ENCODE measurements around the gene CHPT1.
"Not testable (repeated sequence)": the region's sequence is repeated elsewhere in the genome, so short reads cannot be mapped to it uniquely, and the experiment has no call there.

The CHPT1 gene

GRCh38 chr12:101729842-101730241, 32.4 kb downstream of the CHPT1 start:
- no peak for DNase-seq

DNA sequence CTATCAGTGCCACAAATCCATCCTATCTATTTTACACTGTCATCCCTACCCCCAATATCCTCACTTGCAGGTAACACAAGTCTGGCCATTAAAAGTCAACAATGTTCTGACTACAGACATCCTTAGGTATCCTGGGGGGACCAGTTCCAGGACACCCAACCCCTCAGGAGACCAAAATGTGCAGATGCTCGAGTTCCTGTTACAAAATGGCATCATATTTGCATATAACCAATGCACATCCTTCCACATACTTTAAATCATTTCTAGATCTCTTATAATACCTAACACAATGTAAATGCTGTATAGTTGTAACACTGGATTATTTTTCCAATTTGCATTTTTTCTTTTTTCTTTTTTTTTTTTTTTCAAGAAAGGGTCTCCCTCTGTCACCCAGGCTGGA, 34.9 kb downstream of the CHPT1 start:
- no peak for DNase-seq

DNA sequence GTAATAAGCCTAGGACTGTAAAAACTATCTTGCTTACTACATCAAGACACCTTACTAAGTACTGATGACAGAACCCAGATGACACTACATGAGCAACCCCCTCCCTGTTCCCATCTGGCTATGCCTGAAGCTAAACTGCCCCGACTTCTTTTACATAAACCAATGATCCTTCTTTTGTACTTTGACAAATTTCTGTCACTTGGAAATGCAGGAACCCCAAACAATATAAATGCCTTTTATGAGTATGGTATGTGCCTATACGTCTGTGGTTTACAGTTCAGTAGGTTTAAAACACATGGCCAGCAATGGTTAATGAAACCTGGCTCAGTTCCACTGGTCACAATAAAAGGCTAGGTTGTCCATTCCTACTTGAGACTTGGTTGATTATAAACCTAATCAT, 35.7 kb downstream of the CHPT1 start:
- DNase-seq, result no peak

DNA sequence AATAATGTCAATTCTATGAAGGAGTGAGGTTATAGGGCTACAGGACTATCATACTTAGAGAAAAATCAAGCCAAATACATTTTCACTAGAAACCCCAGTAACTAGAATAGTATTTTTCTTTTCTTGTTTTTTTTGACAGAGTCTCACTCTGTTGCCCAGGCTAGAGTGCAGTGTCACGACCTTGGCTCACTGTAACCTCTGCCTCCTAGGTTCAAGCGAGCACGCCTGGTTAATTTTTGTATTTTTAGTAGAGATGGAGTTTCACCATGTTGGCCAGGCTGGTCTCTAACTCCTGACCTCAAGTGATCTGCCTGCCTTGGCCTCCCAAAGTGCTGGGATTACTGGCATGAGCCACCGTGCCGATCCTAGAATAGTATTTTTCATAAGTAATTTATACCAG, 37.0 kb downstream of the CHPT1 start:
- not testable (repeated sequence) for DNase-seq

DNA sequence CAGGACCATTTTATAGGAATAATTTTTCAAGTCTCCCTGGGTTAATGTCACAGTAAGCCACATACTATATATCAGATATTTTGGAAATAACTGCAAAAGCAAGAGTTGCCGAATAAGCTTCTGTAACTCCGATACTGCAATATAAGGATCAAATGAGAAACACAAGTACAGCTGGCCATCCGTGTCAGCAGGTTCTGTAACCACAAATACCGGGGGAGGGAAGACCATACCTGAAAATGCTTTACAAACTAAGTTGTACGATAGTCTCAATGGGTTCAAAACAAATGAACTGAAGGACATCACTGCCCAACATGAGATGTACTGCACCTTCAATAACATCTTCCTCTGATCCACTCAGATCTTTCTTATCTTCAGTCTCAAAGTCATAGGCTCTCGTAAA, 40.0 kb downstream of the CHPT1 start:
- no peak for DNase-seq

GRCh38 chr12:101738920-101739665, 41.7 kb downstream of the CHPT1 start, which contains the start of gene SYCP3:
Gene SYCP3 (minus strand): TSS chr12:101739462. CDS start chr12:101737935, 1,527 bp downstream.
- no peak for DNase-seq

DNA sequence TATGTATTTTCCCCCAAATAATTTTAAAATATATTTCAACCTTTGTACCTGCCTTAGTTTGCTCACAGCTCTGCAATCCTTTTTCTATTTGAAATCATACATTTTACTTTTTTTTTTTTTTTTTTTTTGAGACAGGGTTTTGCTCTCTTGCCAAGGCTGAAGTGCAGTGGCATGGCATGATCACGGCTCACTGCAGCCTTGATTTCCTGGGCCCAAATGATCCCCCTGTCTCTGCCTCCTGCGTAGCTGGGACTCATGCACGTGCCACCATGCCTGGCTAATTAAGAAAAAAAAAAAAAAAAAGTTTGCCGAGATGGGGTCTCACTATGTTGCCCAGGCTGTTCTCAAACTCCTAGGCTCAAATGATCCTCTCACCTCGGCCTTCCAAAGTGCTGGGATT, 43.1 kb downstream of the CHPT1 start:
- no peak for DNase-seq

- DNase-seq, result no peak
These were observed 43.5 kb downstream of the CHPT1 start for GRCh38 chr12:101740980-101741379.

DNA sequence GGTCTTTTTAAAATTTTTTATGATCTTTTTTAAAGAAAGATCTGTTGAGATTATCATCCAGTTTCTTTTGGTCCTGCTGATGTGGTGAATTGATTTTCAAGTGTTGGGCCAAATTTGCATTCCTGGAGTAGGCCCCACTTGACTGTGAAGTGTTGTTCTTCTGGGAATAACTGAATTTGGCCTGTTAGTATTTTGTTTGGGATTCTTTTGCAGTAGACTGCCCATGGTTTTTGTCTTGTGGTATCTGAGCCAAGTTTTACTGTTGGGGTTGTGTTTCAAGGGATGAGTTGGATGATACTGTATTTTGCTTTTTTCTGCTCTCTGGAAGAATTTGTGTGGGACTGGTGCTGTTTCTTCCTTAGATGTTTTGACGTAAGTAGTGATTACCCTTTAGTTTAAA, 45.8 kb downstream of the CHPT1 start:
- no peak for DNase-seq

GRCh38 chr12:101743724-101744472, 46.5 kb downstream of the CHPT1 start:
- DNase-seq, result no peak

- no peak for DNase-seq
These were observed 48.0 kb downstream of the CHPT1 start for GRCh38 chr12:101745481-101745880.

DNA sequence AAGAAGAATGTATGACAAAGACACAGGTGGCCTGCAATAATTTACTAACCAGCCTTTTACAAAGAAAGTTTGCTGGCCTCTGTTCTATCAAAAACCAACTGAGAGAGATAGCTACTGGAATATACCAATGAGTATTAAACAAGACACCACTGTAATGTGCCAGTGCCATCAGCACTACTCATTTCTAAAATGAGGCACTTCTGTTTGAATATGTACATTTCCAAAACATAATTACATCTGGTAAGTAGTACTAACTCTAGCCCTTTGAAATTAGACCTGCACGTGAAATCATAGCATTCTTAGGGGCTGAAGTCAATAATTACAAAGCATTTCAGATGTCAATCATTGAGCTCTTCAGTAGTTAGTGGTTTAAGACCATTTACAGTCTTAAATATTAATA, 48.8 kb downstream of the CHPT1 start:
- DNase-seq, result no peak

GRCh38 chr12:101746661-101747060, 49.2 kb downstream of the CHPT1 start:
- DNase-seq, result no peak

DNA sequence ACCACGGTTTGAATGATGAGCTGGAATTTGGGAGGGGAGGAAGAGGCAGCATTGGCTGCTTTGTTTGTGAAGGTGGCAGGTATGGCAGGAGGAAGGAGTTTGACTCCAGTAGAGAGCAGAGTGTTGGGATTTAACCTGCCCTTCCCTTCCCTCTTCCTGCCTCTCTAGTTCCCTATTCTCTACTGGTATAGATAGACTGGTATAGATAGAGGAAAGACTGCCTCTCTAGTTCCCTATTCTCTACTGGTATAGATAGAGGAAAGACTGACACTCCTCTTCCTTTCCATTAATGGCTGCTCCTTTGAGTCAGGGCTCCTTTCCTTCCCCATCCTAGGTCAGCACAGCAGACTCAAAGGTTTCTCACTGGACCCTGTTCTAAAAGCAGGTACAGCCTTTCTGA, 50.3 kb downstream of the CHPT1 start:
- DNase-seq, result no peak

GRCh38 chr12:101748907-101749306, 51.5 kb downstream of the CHPT1 start:
- no peak for DNase-seq

- no peak for DNase-seq
These were observed 52.2 kb downstream of the CHPT1 start for GRCh38 chr12:101749657-101750056.

DNA sequence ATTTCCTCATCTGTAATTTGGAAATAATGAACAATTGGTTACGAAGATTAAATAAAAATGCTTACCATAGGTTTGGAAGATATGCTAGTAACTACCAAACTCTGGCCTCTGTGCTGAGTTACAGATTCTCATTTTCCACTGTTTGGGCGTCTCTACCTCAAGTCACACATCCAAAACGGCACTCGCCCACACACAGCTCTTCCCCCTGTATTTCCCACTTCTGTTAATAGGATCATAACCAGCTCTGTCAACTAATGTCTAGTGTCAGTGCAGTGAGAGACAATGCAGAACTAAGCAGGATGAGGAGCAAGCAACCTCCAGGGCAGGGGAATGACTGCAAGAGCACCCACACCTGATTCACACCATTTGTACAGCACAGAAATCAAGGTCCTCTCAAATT, 52.7 kb downstream of the CHPT1 start:
- DNase-seq, result no peak

GRCh38 chr12:101759396-101760047, 62.1 kb downstream of the CHPT1 start:
- DNase-seq, result no peak

- DNase-seq, result no peak
These were observed 63.9 kb downstream of the CHPT1 start for GRCh38 chr12:101761350-101761749.

DNA sequence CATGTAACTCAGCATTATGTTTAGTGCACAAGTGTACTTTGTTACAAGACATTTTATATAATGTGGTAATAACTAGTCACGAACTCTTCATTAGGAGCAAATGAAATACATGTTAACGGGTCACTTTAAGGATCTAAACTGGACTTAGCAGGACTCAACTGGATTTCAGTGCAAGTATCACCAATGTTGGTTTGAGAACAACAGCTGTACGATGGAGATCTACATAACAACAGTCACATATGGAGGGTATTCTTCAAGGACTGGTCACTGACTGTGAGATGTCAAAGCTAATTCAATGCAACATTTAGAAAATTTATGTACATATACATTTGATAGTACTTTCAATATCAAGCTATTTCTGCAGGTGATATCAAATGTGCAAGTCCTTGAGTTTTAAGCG, 64.3 kb downstream of the CHPT1 start:
- no peak for DNase-seq

DNA sequence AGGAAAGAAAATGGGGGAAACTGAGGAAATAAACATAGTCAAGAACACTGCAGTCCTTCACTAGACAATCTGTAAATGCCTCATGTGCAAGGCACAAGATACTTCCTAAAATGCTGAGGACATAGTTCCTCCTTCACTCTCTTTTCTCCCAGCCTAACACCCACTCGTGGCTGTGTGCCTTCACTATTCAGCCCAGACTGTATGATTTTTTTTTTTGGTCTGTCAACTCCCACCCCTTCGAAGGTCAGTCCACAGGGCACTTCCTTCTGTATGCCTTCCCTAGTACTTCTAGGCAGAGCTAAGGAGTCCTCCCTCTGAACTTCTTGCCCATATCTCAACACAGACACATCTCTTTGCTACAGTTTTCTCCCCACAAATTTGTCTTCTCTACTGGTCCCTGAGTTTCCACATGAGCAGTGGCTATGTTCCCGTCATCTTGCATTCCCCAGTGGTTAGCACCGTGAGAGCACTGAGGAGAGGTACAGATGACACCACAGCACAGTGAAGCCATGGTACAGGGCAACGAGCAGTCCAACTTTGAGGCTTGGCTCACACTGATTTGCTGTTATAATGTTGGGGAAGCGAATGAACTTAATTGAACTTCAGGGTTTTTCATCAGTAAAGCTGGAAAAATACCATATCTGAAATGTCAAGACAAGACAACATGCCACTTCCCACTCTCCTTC, 65.9 kb downstream of the CHPT1 start:
- DNase-seq, result no peak

DNA sequence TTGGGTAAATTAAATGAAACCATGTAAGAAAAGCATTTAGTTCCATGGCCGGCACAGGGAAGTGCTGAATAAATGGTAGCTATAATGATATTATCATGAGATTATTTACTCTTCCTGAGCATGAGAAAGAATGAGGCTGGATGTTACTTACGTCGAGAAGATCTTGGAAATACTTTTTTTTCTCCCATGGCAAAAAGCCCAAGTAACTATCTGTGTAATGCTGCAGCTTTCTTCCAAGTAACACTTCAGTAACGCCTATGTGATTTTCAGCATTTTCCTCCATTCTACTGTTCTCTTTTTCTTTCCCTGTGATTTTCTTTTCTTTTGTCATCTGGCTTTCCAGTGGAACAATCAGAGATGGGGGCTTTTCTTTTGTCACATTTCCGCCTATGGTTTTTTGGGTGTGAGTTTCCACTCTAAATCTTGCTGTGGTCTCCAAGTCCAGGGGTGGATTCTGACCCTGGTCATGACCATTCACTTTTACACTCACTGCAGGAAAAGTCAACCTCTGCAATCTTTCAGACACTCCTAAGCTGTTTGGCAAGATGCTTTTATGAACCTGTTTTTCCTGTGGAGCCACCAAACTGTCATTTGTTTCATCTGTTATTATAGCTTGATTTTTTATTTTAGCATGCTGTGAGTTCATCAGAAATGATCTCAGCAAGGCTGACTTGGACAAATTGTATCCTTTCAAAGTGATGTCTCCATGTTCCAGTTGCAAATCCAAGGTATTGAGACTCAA, 66.8 kb downstream of the CHPT1 start:
- DNase-seq, result no peak

DNA sequence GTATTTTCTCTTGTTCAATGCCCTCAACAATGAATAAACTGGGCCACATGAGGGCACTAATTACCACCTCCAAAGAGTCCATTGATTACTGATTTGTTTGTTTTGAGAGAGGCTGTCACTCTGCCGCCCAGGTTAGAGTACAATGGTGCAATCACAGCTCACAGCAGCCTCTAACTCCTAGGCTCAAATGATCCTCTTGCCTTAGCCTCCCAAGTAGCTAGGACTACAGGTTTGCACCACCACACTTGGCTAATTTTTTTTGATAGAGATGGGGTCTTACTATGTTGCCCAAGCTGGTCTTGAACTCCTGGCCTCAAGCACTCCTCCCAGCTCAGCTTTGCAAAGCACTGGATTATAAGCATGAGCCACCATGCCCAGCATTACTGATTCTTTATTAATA, 70.1 kb downstream of the CHPT1 start:
- DNase-seq, result no peak

All from activated gamma-delta T cell (primary cell).